Lung (tissue), 12 donors: ENCODE data around the gene AIRE. TPM values are rescaled to one million over a fixed set of nuclear protein-coding genes. Genes with fewer than 3 reads are reported as not detected.
"Not testable (repeated sequence)": the region's sequence is repeated elsewhere in the genome, so short reads cannot be mapped to it uniquely, and the experiment has no call there.

Source experiments
- ATAC-seq: fragments of 200-7000 bp; cut with Tn5 transposase; one replicate; pipeline ENCODE4 v1.9.1; 2020; ENCODE audit warnings: moderate number of reproducible peaks; ENCODE audit not compliant: insufficient read depth, low FRiP score
- DNase-seq, 3 donors: peaks; one replicate each; pipeline ENCODE4 v3.0.0-alpha.2; 2013 to 2017
- H3K27ac ChIP-seq, 2 donors: one replicate each; pipeline ENCODE4 v1.5.1; 2013; ENCODE audit warnings: mild to moderate bottlenecking in 2 of 2, moderate library complexity in 2 of 2, control low read depth in 1 of 2, inconsistent platforms in 1 of 2, low read depth in 1 of 2, low read length in 1 of 2
- H3K27me3 ChIP-seq, 3 donors: one replicate each; pipeline ENCODE4 v1.5.1; 2013; ENCODE audit warnings: low read length in 2 of 3; ENCODE audit not compliant: control insufficient read depth in 3 of 3, insufficient read depth in 3 of 3
- H3K36me3 ChIP-seq, 4 donors: one replicate each; pipeline ENCODE4 v1.5.1; 2013; ENCODE audit warnings: low read length in 4 of 4, mild to moderate bottlenecking in 1 of 4, moderate library complexity in 1 of 4; ENCODE audit not compliant: control insufficient read depth in 4 of 4, insufficient read depth in 4 of 4
- H3K4me1 ChIP-seq, 5 donors: one replicate each; pipeline ENCODE4 v1.5.1; 2013; ENCODE audit warnings: low read length in 5 of 5, mild to moderate bottlenecking in 2 of 5, moderate library complexity in 1 of 5; ENCODE audit not compliant: control insufficient read depth in 5 of 5, insufficient read depth in 5 of 5
- H3K4me3 ChIP-seq: one replicate; pipeline ENCODE4 v1.5.1; 2013; ENCODE audit warnings: mild to moderate bottlenecking, control low read depth, moderate library complexity
- H3K9ac ChIP-seq, 2 donors: one replicate each; pipeline ENCODE4 v1.5.1; 2013; ENCODE audit warnings: low read length in 2 of 2, control low read depth in 1 of 2; ENCODE audit not compliant: insufficient read depth in 1 of 2
- H3K9me3 ChIP-seq, 4 donors: one replicate each; pipeline ENCODE4 v1.5.1; 2013; ENCODE audit warnings: low read length in 3 of 4, mild to moderate bottlenecking in 1 of 4, moderate library complexity in 1 of 4; ENCODE audit not compliant: control insufficient read depth in 4 of 4, insufficient read depth in 3 of 4
- WGBS, 2 donors: extraction: QIAGEN DNeasy Blood & Tissue Kit; methylation state at CpG; one replicate each; pipeline ENCODE4 v1.1.7; 2013; 5-methylcytosine and 5-hydroxymethylcytosine counted together
- polyA plus RNA-seq, 2 donors: library from polyadenylated mRNA; stranded (reverse); fragments of 200-250 nt; gene quantifications; one replicate each; pipeline ENCODE4 v1.2.1, GENCODE V29; 2013
- total RNA-seq, 2 donors: library from RNA; depleted of rRNA in 1 of 2; stranded (reverse); fragments of >200 nt in 1 of 2; gene quantifications; one replicate each; pipeline ENCODE4 v1.2.1, GENCODE V29; 2014 to 2021
- TF ChIP-seq, protein P1 (sequence below): IDR thresholded peaks from 2 replicates; pipeline ENCODE4 v1.5.1; 2012; ENCODE audit warnings: mild to moderate bottlenecking; ENCODE audit errors: control extremely low read depth, extremely low read depth
- donor health status: control.
- donor health status: control.
- donor health status: Bipolar disorder and iron deficiency.
- donor health status: healthy.
- donor health status: DM: yes; HTN: yes; CAD: no.

The AIRE gene
- total and polyA plus RNA-seq, 4 donors = 0.37 TPM; not detected in 3

DNA sequence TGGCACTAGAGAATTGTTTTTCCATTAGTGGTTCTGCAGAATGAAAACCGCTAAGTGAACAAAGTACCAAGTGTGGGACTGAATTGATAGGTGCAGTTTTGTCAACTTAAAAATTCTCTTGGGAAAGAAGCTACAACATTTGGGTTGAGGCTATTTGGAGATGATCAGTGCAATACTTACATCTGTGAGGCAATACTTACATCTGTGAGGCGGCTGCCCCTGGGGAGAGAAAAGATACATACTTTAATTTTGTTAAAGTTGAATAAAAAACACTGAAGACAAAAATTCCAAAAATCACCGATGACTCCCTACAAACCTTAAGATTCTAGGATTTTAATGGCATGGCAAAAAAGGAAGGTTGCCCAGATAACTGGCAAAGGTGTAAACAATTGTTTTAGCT lies 51.8 kb downstream of the AIRE start:
- 66 to 75% methylated on average over 3 of the region's 3 CpGs for WGBS, 2 donors
- no peak for ATAC-seq
- peaks cover 0 to 17% (median 5%) of the 10 kb centered on the region in 4 donors for H3K36me3 ChIP-seq
- no peak overlapping the region for H3K9ac ChIP-seq
- no peaks in the 10 kb centered on the region for H3K27me3 ChIP-seq
- peak in 1 of 3 donors; percentile 26 for DNase-seq
- TF ChIP-seq, protein P1, sequence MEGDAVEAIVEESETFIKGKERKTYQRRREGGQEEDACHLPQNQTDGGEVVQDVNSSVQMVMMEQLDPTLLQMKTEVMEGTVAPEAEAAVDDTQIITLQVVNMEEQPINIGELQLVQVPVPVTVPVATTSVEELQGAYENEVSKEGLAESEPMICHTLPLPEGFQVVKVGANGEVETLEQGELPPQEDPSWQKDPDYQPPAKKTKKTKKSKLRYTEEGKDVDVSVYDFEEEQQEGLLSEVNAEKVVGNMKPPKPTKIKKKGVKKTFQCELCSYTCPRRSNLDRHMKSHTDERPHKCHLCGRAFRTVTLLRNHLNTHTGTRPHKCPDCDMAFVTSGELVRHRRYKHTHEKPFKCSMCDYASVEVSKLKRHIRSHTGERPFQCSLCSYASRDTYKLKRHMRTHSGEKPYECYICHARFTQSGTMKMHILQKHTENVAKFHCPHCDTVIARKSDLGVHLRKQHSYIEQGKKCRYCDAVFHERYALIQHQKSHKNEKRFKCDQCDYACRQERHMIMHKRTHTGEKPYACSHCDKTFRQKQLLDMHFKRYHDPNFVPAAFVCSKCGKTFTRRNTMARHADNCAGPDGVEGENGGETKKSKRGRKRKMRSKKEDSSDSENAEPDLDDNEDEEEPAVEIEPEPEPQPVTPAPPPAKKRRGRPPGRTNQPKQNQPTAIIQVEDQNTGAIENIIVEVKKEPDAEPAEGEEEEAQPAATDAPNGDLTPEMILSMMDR = no peak
- peaks cover 0 to 35% (median 8%) of the 10 kb centered on the region in 5 donors for H3K4me1 ChIP-seq
- peaks cover 0 to 2% (median 0%) of the 10 kb centered on the region in 4 donors for H3K9me3 ChIP-seq
- no peak overlapping the region for H3K27ac ChIP-seq
- no peak overlapping the region for H3K4me3 ChIP-seq

DNA sequence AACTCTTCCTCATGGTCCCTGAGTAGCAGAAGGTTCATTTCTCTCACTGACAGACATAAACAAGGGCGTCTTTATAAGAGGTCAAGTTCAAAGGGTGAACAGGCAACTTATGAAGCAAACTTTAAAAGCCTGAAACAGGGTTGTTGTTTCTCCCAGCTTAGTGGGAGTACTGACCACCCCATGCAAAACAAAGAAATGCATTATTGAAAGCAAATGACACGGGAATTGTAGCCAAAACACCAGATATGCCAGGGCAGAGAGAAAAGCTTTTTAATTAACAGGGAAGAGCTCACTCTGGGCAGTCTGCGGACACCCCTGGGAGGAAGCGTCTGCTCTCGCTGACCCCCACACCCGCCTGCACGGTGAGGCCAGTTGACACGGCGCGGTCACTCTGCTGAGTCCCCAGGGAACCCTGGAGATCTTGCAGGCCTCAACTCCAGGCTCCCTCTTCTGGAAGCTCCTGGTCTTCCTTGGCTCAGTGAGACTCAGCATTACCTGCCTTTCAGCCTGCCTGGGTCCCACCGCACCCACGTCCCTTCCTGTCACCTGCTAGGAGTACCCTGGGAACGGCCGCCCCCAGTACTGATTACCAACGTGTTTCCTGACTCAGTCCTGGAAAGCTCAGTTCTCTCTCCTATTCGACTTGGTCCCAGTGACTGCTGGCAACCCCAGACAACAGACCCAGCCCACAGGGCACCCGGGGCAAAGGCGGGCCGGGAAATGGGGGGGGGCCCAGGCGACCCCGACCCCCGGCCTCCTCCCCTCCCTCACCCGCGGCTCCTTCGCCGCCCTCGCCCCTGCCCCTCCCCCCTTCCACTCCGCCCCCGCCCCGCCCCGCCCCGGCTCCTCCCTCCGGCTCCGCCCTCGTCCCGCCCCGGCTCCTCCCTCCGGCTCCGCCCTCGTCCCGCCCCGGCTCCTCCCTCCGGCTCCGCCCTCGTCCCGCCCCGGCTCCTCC lies 52.5 kb downstream of the AIRE start:
- Histone ChIP-seq H3K9ac (peak overlapping the region in 1 of 2 donors; percentile 47), H3K9me3 (peaks cover 0 to 2% (median 0%) of the 10 kb centered on the region in 4 donors), H3K4me1 (peaks cover 0 to 33% (median 8%) of the 10 kb centered on the region in 5 donors), H3K27ac (peak overlapping the region; percentile 25 to 87), H3K4me3 (no peak overlapping the region), H3K36me3 (peaks cover 0 to 11% (median 5%) of the 10 kb centered on the region in 4 donors), H3K27me3 (no peaks in the 10 kb centered on the region)
- WGBS, 2 donors = 8 to 29% methylated on average over 23 to 44 of the region's 47 CpGs
- TF ChIP-seq, protein P1 = peak; percentile 11
- peak; percentile 65 to 83 (median 68) for DNase-seq
- peak; percentile 1 for ATAC-seq

DNA sequence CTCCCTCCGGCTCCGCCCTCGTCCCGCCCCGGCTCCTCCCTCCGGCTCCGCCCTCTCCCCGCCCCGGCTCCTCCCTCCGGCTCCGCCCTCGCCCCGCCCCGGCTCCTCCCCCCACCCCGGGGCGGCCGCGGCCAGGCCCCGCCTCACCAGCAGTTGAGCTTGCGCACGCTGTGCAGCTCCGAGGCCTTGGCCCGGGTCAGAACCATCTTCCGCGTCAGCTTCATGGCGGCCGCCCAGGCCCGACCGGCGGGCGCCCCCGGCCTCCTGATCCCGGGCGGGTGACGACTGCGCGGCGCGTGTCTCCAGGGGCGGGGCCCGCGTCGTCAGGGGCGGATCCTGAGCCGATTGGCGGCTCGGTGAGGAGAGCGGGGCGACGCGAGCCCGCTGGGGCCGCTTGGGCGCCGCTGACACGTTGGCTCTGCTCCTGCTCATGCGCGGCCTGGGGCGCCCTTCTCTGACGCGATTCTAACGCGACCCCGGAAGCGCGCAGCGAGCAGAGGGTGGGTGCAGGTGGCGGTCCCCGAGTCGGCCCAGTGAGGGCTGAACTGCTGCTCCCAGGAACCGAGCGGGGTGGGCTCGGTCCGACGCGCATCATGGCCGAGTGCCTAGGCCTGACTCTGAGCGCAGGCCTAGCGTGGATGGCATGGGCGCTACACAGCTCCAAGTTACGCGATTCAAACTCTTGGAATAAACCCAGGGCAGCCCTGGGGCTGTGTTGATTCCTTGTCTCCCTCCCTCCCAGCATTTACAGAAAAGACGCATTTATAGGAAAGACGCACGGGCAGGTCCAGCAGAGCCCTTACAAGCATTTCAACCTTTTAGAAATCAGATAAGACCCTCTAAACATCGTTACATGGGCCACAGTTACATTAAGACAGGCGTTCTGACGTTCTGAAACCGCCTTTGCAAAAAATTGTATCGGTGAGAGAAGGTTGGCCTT lies 53.6 kb downstream of the AIRE start, which contains the start of gene CFAP410:
CFAP410 (minus strand) TSS at position 420 of the 940 bp plus-strand sequence; CDS start at position 224, 196 bp downstream.
- Histone ChIP-seq H3K4me1 (peaks cover 0 to 24% (median 6%) of the 10 kb centered on the region in 5 donors), H3K9ac (peak within 1 kb of the TSS; percentile 80 to 84), H3K9me3 (peaks cover 0 to 2% (median 0%) of the 10 kb centered on the region in 4 donors), H3K27ac (peak within 1 kb of the TSS; percentile 97 to 98), H3K4me3 (peak within 1 kb of the TSS; percentile 76), H3K36me3 (peaks cover 0 to 11% (median 5%) of the 10 kb centered on the region in 4 donors), H3K27me3 (no peaks in the 10 kb centered on the region)
- TF ChIP-seq, protein P1 = no peak
- DNase-seq (peak; percentile 96 to 98 (median 97)), ATAC-seq (peak; percentile 96)
- WGBS, 2 donors = 0 to 1% methylated on average over 57 to 84 of the region's 90 CpGs

DNA sequence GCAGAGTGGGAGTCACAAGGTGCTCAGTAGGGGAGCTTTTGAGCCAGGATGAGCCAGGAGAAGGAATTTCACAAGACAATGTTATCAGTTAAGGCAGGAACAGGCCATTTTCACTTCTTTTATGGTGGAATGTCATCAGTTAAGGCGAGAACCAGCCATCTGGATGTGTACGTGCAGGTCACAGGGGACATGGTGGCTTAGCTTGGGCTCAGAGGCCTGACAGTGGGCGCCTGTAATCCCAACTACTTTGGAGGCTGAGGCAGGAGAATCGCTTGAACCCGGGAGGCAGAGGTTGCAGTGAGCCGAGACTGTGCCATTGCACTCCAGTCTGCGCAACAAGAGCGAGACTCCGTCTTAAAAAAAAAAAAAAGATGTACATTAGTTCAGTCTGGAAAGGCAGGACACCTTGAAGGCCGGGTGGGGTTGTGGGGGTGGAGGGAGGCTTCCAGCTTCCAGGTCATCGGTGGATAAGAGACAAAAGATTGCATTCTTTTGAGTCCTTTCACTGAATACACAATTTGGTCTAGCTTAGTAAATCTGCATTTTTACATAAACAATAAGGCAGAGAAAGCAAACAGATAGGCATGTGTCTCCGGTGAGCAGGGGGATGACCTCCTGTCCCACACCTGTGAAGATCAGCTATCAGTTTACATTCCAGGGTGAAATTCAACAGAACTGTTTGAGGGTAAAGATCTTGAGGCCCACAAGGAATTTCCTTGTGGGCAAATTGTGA lies 56.2 kb downstream of the AIRE start:
- not testable (repeated sequence) for H3K27ac ChIP-seq, ATAC-seq, DNase-seq, H3K4me3 ChIP-seq, H3K36me3 ChIP-seq, H3K9me3 ChIP-seq, H3K9ac ChIP-seq, H3K27me3 ChIP-seq
- peaks cover 0 to 24% (median 6%) of the 10 kb centered on the region in 5 donors for H3K4me1 ChIP-seq
- WGBS, 2 donors = 76 to 82% methylated on average over 12 of the region's 12 CpGs

DNA sequence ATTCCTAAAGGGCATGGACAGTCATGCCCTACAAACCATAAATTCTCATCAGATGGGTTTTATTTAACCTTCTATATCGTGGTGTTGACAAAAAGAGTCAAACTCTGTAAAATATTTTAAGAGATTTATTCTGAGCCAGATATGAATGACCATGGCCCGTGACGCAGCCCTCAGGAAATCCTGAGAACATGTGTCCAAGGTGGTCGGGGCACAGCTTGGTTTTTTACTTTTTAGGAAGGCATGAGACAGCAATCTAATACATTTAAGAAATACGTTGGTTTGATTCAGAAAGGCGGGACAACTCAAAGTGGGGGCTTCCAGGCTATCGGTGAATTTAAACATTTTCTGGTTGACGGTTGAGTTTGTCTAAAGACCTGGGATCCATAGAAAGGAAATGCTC lies 57.3 kb downstream of the AIRE start:
- H3K9ac ChIP-seq, DNase-seq, H3K27ac ChIP-seq, H3K27me3 ChIP-seq, H3K4me3 ChIP-seq, ATAC-seq, H3K9me3 ChIP-seq, H3K36me3 ChIP-seq: not testable (repeated sequence)
- H3K4me1 ChIP-seq = peaks cover 0 to 13% (median 6%) of the 10 kb centered on the region in 5 donors
- 71 to 73% methylated on average over 8 of the region's 8 CpGs for WGBS, 2 donors
